A549 treated with Mapracorat at 1 μM for 4 hours (cell line): Measurements from ENCODE around the gene PSMA3. TPM values are rescaled to one million over a fixed set of nuclear protein-coding genes. Genes with fewer than 3 reads are reported as not detected.

Experiments used
- total RNA-seq: library from RNA; stranded (reverse); fragments of 200-300 nt; extraction: Qiagen RNA extraction; gene quantifications from 5 replicates; pipeline ENCODE4 v1.2.3, GENCODE V29; 2022

The PSMA3 gene
- 176 to 266 TPM (median 188 TPM) in 5 replicates for total RNA-seq

GRCh38 chr14:58244556-58245387, at the start of gene PSMA3:
Gene PSMA3, plus strand, starts transcription at chr14:58244843. Its CDS starts 78 bp downstream, at chr14:58244921.

GRCh38 chr14:58199726-58200479, 44.7 kb upstream of the PSMA3 start, which contains the start of gene ACTR10:
Gene ACTR10, plus strand, starts transcription at chr14:58200149. Its CDS starts 69 bp downstream, at chr14:58200218.

GRCh38 chr14:58298477-58299400, 54.1 kb downstream of the PSMA3 start, which contains the start of gene ARID4A:
Gene ARID4A, plus strand, starts transcription at chr14:58298555. Its CDS starts 1,300 bp downstream, at chr14:58299855.

Other genes starting within 250 kb of the PSMA3 start
- 0.17 to 1.5 TPM (median 0.77 TPM) in 5 replicates for gene ARMH4, start 92.6 kb upstream of the PSMA3 start, total RNA-seq
- gene ACTR10, start 44.7 kb upstream of the PSMA3 start, total RNA-seq, result 42.4 to 52.1 TPM (median 45.1 TPM) in 5 replicates
- gene ARID4A, start 53.7 kb downstream of the PSMA3 start, total RNA-seq, result 4.1 to 5.5 TPM (median 5.2 TPM) in 5 replicates
- gene TOMM20L, start 151.1 kb downstream of the PSMA3 start, total RNA-seq, result not detected in 5 replicates
- 62.1 to 82.3 TPM (median 71.7 TPM) in 5 replicates for gene TIMM9, start 182.7 kb downstream of the PSMA3 start, total RNA-seq
- 7.0 to 11.0 TPM (median 8.0 TPM) in 5 replicates for gene KIAA0586, start 182.9 kb downstream of the PSMA3 start, total RNA-seq